NCI-H2171 (cell line): ENCODE measurements around the gene C1orf122.

Source experiments
- DNase-seq: peaks from one replicate; lab custom pipeline; 2025; lab: John Stamatoyannopoulos, UW

C1orf122 gene

DNA sequence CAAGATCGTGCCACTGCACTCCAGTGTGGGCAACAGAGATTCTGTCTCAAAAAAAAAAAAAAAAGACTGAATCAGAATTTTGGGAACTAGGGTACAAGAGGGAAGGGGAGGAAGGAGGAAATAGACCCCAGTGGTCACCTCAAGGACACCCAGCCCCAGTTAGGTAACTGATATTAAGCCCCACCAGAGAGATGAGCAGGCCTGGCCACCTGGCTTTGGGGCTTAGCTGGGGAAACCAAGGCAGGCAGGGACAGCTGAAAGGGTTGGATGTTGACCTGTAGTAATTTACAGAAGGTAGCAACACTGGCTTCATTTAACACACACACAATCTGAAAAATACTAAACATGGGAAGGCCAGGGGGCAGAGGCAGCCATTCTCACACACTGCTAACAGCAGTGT, 5.2 kb upstream of the C1orf122 start:
- DNase-seq, result no peak

GRCh38 chr1:37807220-37807554, 403 bp upstream of the C1orf122 start:
- DNase-seq, result no peak

DNA sequence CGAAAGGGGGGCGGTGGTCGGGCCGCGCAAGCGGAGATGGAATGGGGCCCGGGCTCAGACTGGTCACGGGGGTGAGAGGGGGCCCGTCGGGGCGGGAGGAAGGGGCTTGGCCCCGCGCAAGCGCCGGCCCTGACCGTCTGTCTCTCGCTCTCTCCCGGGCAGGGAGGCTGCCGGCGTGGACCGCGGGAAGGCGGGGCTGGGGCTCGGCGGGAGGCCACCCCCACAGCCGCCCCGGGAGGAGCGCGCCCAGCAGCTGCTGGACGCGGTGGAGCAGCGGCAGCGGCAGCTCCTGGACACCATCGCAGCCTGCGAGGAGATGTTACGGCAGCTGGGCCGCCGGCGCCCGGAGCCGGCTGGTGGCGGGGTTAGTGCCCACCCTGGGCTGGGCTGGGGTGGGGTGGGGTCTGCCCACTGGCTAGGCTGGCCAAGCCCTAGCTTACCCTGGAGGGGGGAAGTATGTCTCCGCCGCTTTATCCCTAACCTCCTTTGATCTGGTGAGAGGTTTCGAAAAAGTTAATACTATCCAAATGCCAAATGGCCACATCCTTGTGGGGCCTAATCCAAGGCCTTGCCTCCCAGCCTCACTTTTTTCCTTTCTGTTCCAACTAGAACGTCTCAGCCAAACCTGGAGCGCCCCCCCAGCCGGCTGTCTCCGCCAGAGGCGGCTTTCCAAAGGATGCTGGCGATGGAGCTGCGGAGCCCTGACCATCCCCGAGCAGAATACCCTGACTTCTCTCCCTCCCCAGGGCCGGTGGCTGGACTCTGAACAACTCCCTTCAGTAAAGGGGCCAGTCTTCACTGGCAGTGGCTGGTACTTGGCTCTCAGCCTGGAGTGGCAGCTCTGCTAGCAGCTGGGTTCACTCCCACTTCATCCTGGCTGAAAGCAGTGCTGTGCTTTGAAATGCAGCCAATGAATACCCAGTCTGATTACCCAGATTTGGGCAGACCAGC, 1.1 kb downstream of the C1orf122 start:
- DNase-seq, result no peak

GRCh38 chr1:37809942-37810341, 2.4 kb downstream of the C1orf122 start:
- DNase-seq, result no peak

GRCh38 chr1:37811027-37811655, 3.6 kb downstream of the C1orf122 start:
- DNase-seq, result peak; percentile 55

DNA sequence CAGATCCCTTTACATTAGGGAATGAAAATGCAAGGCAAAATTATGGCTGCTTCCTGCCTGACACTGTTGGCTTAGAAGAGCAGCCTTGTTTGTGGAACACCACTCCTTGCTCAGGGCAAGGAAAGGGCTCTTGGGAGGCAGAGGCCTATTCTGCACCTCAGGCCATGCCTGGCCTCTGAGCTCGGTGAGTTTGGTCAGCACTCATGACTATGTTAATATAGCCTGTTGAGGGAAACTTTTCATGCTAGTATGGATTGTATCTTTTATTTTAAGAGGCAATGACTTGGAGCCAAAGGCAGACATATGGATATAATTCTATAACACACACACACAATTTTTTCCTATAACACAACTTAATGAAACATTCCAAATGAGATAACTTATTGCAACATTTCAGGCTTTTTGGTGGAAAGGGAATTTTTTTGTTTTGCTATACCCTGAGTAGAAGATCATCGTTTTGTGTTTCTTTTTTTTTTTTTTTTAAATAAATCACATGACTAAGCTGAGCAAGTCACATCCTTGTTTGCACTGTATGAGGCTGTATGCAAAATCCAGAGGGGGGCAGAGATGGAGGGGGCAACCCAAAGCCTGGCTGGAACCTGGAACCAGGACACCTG, 6.0 kb downstream of the C1orf122 start:
- no peak for DNase-seq

DNA sequence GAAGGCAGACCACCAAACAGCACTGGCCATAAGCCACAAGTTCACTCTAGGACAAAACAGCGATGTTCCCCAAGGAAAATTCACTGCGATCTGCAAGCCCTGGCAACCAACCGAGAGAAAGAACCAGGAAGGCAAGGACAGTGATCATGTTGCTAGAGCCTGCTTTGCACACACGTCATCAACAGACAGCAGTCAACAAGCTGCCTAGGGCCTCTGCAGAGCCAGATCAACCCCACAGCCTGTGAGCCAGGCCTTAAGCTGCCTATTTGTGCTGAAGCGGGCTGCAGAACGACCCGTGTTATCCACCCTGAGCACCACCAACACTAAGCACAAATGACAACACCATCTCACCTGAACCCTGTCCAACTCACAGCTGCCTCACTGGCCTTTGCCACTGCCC, 6.7 kb downstream of the C1orf122 start:
- no peak for DNase-seq

DNA sequence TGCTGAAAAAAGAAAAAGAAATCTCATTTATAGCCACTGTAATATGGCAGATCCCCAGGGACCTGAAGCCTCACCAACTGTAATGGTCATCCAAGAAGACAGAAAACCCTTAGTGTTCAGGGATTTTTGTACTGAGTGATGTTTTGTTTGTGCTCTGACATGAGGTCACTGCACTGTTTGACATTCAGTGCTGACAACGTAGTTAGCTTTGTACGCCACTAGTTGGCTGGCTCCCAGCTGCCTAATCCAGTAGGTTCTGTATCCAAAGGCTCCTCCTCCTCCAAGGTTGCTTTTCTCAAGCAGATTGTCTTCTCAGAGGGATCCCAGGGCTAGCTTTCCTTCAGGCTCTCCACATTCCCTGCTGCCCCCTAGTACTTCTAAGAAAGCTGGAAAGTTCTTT, 9.9 kb downstream of the C1orf122 start:
- no peak for DNase-seq

DNA sequence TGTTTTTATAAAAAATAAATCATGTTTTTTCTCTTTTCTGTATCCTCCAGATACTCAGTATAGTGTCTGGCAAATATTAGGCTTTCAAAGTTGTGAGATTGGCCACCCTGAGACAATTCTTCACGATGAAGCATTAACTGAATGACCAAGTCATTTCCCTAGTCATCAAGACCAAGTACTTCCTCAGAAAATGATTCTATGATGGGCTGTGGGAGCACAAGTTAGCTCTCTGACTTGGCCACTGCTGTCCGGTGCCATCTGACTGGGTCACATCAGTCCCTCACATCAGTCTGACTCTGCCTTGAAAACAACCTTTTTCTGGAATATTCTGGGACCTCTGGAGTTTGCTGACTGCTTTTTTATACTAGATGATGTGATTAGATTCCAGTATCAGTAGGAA, 13.9 kb downstream of the C1orf122 start:
- DNase-seq, result no peak

DNA sequence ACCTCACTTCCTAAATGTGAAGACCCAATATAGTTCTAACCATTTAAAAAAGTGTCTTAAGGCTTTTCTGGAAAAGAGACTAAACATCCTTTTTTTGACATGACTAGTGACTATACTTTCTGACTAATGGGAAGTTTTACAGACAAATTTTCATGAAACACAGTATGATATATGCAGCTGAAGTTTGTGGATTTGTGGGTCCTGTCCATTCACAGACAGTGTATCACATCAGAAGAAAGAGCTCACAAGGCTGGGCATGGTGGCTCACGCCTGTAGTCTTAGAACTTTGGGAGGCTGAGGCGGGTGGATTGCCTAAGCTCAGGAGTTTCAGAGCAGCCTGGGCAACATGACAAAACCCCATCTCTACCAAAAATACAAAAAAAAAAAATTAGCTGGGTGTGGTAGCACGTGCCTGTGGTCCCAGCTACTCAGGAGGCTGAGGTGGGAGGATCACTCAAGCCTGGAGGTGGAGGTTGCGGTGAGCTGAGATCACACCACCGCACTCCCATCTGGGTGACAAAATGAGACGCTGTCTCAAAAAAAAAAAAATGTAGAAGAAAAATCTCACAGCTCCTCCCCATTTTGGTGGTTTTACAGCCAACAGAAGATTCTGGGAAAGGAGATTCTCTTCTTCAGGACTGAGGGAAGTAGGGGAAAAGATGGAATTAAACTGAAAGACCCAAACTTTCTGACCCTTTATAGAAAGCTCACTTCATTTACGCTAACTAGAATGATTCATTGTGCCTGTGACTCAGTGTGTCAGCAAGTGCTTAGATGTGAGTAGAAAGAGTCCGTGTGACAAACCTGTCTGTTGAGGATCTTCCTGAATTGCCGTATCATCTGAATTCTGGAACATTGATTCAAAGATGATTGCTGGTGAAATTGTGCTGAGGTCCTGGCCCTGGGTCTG, 15.6 kb downstream of the C1orf122 start:
- DNase-seq, result no peak

DNA sequence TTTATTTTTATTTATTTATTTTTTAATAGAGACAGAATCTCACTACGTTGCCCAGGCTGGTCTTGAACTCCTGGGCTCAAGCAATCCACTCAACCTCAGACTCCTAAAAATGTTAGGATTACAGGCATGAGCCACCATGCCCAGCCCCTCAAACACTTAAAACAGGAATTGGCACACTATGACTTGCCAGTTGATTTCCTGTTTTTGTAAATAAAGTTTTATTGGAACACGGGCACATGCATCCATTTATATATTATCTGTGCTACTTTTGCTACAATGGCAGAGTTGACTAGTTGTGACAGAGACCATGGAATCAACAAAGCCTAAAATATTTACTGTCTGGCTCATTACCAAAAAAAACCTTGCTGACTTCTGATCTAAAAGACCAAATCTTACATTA, 16.4 kb downstream of the C1orf122 start:
- no peak for DNase-seq

DNA sequence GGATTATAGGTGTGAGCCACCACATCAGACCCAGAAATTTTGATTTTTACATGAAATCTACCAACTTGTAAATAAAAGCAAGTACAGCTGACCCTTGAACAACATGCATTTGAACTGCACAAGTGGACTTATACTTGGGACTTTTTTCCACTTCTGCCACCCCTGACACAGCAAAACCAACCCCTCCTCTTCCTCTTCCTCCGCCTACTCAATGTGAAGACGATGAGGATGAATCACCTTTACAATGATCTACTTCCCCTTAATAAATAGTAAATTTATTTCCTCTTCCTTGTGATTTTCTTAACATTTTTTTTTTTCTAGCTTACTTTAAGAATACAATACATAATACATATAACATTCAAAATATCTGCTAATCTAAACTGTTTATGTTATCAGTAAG, 17.9 kb downstream of the C1orf122 start:
- DNase-seq, result no peak

GRCh38 chr1:37828410-37829074, 21.0 kb downstream of the C1orf122 start:
- no peak for DNase-seq

DNA sequence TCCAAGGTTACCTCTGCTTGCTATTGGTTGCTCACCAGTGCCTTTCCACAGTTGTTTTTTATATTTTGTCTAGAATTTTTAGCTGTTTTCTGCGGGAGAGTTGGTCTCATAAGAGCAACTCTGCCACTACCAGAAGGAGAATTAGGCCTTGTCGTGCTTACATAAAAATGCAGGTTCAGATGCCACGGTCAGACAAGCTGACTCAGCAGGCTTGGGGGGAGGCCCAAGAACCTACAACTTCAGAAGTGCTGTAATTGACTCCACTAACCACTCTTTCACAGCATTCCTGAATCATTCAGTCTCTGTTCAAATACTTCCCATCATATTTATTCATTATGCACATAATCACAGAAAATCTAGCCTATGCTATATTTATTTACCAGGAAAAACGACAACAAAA, 23.5 kb downstream of the C1orf122 start:
- no peak for DNase-seq

DNA sequence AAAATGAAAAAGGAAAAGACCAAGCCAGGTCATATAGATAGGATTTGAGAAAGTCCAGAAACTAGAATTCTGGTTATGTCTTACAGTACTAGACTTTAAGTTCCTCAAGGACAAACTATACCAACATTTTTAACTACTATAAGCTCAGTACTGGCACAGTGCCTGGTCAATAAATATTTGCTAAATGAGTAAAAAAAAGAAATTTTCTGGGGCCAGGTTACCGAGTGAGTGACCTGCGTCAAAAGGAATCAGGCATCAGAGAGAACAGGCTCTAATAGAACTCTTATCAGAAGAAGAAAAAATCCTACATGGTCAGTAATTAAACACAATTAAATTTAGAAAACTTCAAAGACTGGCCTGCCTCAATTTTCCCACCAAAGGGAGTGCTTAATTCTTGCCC, 24.2 kb downstream of the C1orf122 start:
- no peak for DNase-seq

GRCh38 chr1:37836788-37837187, 29.2 kb downstream of the C1orf122 start:
- DNase-seq, result no peak

DNA sequence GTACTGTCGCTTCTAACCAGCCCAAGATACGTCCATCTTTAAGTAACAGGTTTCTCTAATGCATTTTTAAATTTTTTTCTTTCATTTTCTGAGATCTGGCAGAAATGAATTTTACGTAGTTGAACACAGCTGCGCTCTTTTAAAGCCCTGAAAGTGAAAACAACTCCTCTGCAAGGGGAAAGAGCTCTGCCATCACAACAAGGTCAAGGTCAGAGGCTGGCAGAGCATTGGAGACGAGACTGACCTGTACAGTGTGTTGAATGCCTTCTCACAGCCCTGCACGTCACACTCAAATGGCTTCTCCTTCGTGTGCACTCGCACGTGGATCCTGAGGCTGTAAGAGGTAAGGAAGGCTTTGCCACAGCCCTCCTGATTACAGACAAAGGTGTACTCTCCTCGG, 32.1 kb downstream of the C1orf122 start:
- DNase-seq, result no peak

DNA sequence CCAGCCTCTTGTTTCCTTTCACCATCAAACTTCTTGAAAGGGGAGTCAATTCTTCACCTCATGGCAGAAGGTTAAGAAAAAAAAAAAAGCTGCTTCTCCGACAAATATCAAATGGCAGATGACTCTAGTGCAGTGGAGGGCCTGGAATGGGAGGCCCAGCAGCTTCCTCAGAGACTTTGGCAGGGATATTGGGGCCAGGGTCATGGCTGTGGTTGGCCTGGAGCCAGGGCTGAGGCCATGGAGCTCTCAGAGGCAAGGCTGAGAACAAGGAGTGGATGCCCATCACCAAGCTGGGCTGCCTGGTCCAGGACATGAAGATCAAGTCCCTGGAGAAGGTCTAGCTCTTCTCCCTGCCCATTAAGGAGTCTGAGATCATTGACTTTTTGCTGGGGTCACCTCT, 33.1 kb downstream of the C1orf122 start:
- DNase-seq, result no peak

DNA sequence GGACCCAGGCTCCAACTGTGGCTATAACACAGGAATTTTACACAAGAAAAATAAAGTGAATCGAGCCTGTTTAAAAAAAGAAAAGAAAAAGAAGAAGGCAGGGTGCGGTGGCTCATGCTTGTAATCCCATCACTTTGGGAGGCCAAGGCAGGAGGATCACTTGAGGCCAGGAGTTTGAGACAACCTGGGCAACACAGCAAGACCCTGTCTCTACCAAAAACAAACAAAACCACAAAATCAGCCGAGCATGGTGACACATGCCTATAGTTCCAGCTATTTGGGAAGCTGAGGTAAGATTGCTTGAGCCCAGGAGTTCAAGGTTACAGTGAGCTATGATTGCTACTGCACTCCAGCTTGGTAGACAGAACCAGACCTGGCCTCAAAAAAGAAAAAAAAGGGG, 34.1 kb downstream of the C1orf122 start:
- DNase-seq, result no peak

DNA sequence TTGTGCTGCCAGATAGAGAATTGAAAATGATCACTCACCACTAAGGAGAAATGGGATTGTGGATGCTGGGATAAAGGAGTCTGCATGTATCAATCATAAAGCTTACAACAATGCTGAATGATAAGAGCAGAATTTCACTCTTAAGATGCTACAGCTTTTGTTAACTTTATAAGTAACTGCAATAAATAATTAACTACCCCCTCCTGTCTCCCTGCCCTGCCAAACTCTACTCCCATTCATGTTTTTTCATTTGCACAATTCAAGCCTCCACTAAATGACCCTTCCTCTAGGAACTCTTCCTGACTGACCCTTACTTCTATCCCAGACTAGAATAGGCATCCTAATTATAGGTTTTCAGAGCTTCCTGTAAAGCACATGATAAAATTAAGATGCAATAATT, 36.9 kb downstream of the C1orf122 start:
- DNase-seq, result no peak

DNA sequence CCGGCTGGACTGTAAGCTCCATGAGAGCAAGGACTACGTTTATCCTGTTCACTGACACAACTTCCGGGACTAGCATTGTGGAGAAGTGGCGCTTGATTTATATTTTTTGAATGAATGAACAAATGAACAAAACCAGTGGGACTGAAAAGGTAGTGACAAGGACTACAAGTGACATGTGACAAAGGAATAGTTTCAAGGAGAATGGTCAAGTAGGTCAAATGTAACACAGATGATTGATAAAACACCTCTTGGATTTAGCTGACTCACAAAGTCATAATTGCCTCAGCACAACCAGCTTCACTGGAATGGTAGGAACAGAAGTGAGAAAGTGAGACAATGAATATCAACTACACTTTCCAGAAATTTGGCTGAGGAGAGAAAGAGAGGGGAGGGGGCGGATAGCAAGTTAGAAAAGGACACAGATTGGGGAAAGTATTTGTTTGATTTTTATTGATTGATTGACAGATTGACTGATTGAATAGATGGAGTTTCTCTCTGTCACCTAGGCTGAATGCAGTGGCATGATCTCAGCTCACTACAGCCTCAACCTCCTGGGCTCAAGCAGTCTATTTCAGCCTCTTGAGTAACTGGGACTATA, 37.6 kb downstream of the C1orf122 start:
- no peak for DNase-seq
